IMR-90 (cell line): ENCODE data around the gene PFDN6. TPM values are rescaled to one million over a fixed set of nuclear protein-coding genes. Genes with fewer than 3 reads are reported as not detected.

Experiments used
- ATAC-seq: fragments of 200-7000 bp; cut with Tn5 transposase; 2 replicates; pipeline ENCODE4 v1.9.1; 2020; ENCODE audit warnings: low read depth, mild to moderate bottlenecking, moderate library complexity
- BruUV-seq: library from RNA; stranded (reverse); fragments of 400-500 nt; replicated peaks from 2 replicates; lab custom pipeline; 2021; lab: Mats Ljungman, UMichigan
- CTCF ChIA-PET: fragments of 300-600 bp; formaldehyde crosslinking; extraction: SDS; loops from one replicate; lab custom pipeline; 2021; ENCODE audit warnings: antibody characterized with exemption; lab: Yijun Ruan, JAX
- POLR2A ChIA-PET: fragments of 300-600 bp; sonication (Branson Sonifier 250); formaldehyde crosslinking; loops from one replicate; lab custom pipeline; 2022; ENCODE audit warnings: antibody characterized with exemption; ENCODE audit not compliant: unreplicated experiment; lab: Charles Lee
- DNase-seq: peaks from one replicate; pipeline ENCODE4 v3.0.0; 2013
- H2AFZ ChIP-seq: replicated peaks from 2 replicates; pipeline ENCODE3; 2013; ENCODE audit warnings: low read length, mild to moderate bottlenecking; ENCODE audit not compliant: poor library complexity
- H2AK5ac ChIP-seq: 2 replicates; pipeline ENCODE4 v1.6.1; 2013; ENCODE audit warnings: low read depth, low read length, inconsistent platforms
- H2AK9ac ChIP-seq: replicated peaks from 2 replicates; pipeline ENCODE3; 2013; ENCODE audit warnings: mild to moderate bottlenecking, low read depth, low read length, moderate library complexity; ENCODE audit not compliant: poor library complexity
- H2BK120ac ChIP-seq: 2 replicates; pipeline ENCODE4 v1.6.1; 2013; ENCODE audit warnings: low read depth, low read length, inconsistent platforms
- H2BK15ac ChIP-seq: 3 replicates; pipeline ENCODE4 v1.6.1; 2013; ENCODE audit warnings: low read depth, low read length, inconsistent platforms
- H2BK20ac ChIP-seq: 2 replicates; pipeline ENCODE4 v1.6.1; 2013; ENCODE audit warnings: low read depth, mild to moderate bottlenecking, inconsistent platforms, low read length, moderate library complexity
- H2BK5ac ChIP-seq: 2 replicates; pipeline ENCODE4 v1.6.1; 2013; ENCODE audit warnings: mild to moderate bottlenecking, low read depth, low read length, inconsistent platforms; ENCODE audit not compliant: poor library complexity, severe bottlenecking
- H3K14ac ChIP-seq: replicated peaks from 2 replicates; pipeline ENCODE4 v1.6.1; 2013; ENCODE audit warnings: low read depth, low read length, inconsistent platforms
- H3K18ac ChIP-seq: 2 replicates; pipeline ENCODE4 v1.6.1; 2013; ENCODE audit warnings: low read depth, low read length, control low read depth
- H3K23ac ChIP-seq: 2 replicates; pipeline ENCODE4 v1.6.1; 2013; ENCODE audit warnings: low read depth, low read length, inconsistent platforms
- H3K27ac ChIP-seq: 2 replicates; pipeline ENCODE4 v1.5.1; 2013; ENCODE audit warnings: mild to moderate bottlenecking, control low read depth, low read length; ENCODE audit not compliant: insufficient read depth
- H3K27me3 ChIP-seq: 2 replicates; pipeline ENCODE4 v1.6.1; 2013; ENCODE audit warnings: low read length; ENCODE audit not compliant: control insufficient read depth, insufficient read depth
- H3K36me3 ChIP-seq: 2 replicates; pipeline ENCODE4 v1.6.1; 2013; ENCODE audit warnings: low read length, mixed read lengths; ENCODE audit not compliant: control insufficient read depth, insufficient read depth
- H3K4ac ChIP-seq: 2 replicates; pipeline ENCODE4 v1.6.1; 2013; ENCODE audit warnings: low read depth, low read length, inconsistent platforms
- H3K4me1 ChIP-seq: 2 replicates; pipeline ENCODE4 v1.6.1; 2013; ENCODE audit warnings: low read length, mixed read lengths; ENCODE audit not compliant: control insufficient read depth, insufficient read depth
- H3K4me2 ChIP-seq: 2 replicates; pipeline ENCODE4 v1.6.1; 2013; ENCODE audit warnings: low read depth, mild to moderate bottlenecking, control low read depth, low read length, moderate library complexity
- H3K4me3 ChIP-seq: 2 replicates; pipeline ENCODE4 v1.5.1; 2013; ENCODE audit warnings: low read depth, mild to moderate bottlenecking, control low read depth, low read length, moderate library complexity; ENCODE audit not compliant: insufficient read depth
- H3K56ac ChIP-seq: 2 replicates; pipeline ENCODE4 v1.6.1; 2013; ENCODE audit warnings: low read length, inconsistent platforms; ENCODE audit not compliant: insufficient read depth; ENCODE audit errors: extremely low read depth
- H3K79me1 ChIP-seq, 2 experiments: 2 replicates each; pipeline ENCODE4 v1.6.1; 2013; ENCODE audit warnings: low read length in 2 of 2, inconsistent platforms in 1 of 2, low read depth in 1 of 2
- H3K9ac ChIP-seq: 2 replicates; pipeline ENCODE4 v1.6.1; 2013; ENCODE audit warnings: low read depth, low read length, control low read depth
- H3K9me1 ChIP-seq: 2 replicates; pipeline ENCODE4 v1.6.1; 2013; ENCODE audit warnings: low read length, inconsistent platforms; ENCODE audit not compliant: insufficient read depth
- H3K9me3 ChIP-seq: 2 replicates; pipeline ENCODE4 v1.6.1; 2013; ENCODE audit warnings: low read length; ENCODE audit not compliant: control insufficient read depth, insufficient read depth
- H4K20me1 ChIP-seq: 2 replicates; pipeline ENCODE4 v1.6.1; 2013; ENCODE audit warnings: low read length, inconsistent platforms; ENCODE audit not compliant: insufficient read depth
- H4K5ac ChIP-seq: 2 replicates; pipeline ENCODE4 v1.6.1; 2013; ENCODE audit warnings: mild to moderate bottlenecking, low read depth, low read length, control low read depth
- H4K8ac ChIP-seq, 2 experiments: 2 replicates each; pipeline ENCODE4 v1.6.1; 2013; ENCODE audit warnings: low read depth in 2 of 2, low read length in 2 of 2, control low read depth in 1 of 2, inconsistent platforms in 1 of 2
- H4K91ac ChIP-seq: 2 replicates; pipeline ENCODE4 v1.6.1; 2013; ENCODE audit warnings: low read depth, low read length, inconsistent platforms; ENCODE audit not compliant: insufficient read depth
- BHLHE40 ChIP-seq: fragments of 150-350 bp; IDR thresholded peaks from 2 replicates; pipeline ENCODE4 v1.6.1; 2016; ENCODE audit warnings: mild to moderate bottlenecking, low read depth, low read length
- CEBPB ChIP-seq: IDR thresholded peaks from 2 replicates; pipeline ENCODE4 v1.6.1; 2012; ENCODE audit warnings: low read depth, low read length, improper control_type of control experiment
- CHD1 ChIP-seq: IDR thresholded peaks from 2 replicates; pipeline ENCODE4 v1.6.1; 2012; ENCODE audit warnings: low read depth, low read length, improper control_type of control experiment
- CTCF ChIP-seq: conservative IDR thresholded peaks from 2 replicates; pipeline ENCODE4 v1.5.1; 2012; ENCODE audit warnings: mild to moderate bottlenecking, low read depth, low read length, improper control_type of control experiment
- ELK1 ChIP-seq: fragments of 150-350 bp; IDR thresholded peaks from 2 replicates; pipeline ENCODE4 v1.6.1; 2016; ENCODE audit warnings: low read depth, mild to moderate bottlenecking, low read length, moderate library complexity, borderline replicate concordance
- FOS ChIP-seq: fragments of 150-350 bp; IDR thresholded peaks from 2 replicates; pipeline ENCODE4 v1.6.1; 2016; ENCODE audit warnings: low read depth, low read length
- MAFK ChIP-seq: IDR thresholded peaks from 2 replicates; pipeline ENCODE4 v1.6.1; 2012; ENCODE audit warnings: low read depth, low read length, improper control_type of control experiment
- MAZ ChIP-seq: IDR thresholded peaks from 2 replicates; pipeline ENCODE4 v1.6.1; 2012; ENCODE audit warnings: low read depth, mild to moderate bottlenecking, low read length, improper control_type of control experiment, moderate library complexity, borderline replicate concordance
- MXI1 ChIP-seq: IDR thresholded peaks from 2 replicates; pipeline ENCODE4 v1.6.1; 2012; ENCODE audit warnings: low read depth, mild to moderate bottlenecking, low read length, moderate library complexity, borderline replicate concordance
- NFE2L2 ChIP-seq: fragments of 150-350 bp; IDR thresholded peaks from 2 replicates; pipeline ENCODE4 v1.6.1; 2016; ENCODE audit warnings: low read depth, mild to moderate bottlenecking, low read length
- POLR2A ChIP-seq: IDR thresholded peaks from 2 replicates; pipeline ENCODE4 v1.6.1; 2012; ENCODE audit warnings: mild to moderate bottlenecking, low read depth, low read length
- RAD21 ChIP-seq: IDR thresholded peaks from 2 replicates; pipeline ENCODE4 v1.6.1; 2012; ENCODE audit warnings: low read length, improper control_type of control experiment
- RCOR1 ChIP-seq: IDR thresholded peaks from 2 replicates; pipeline ENCODE4 v1.6.1; 2012; ENCODE audit warnings: mild to moderate bottlenecking, low read length, improper control_type of control experiment; ENCODE audit not compliant: insufficient replicate concordance
- RFX5 ChIP-seq: IDR thresholded peaks from 2 replicates; pipeline ENCODE4 v1.8.0; 2012; ENCODE audit warnings: low read depth, mild to moderate bottlenecking, low read length, moderate library complexity
- SMC3 ChIP-seq: fragments of 150-350 bp; IDR thresholded peaks from 2 replicates; pipeline ENCODE4 v1.6.1; 2016; ENCODE audit warnings: low read depth, mild to moderate bottlenecking, antibody characterized with exemption, low read length, moderate library complexity
- USF2 ChIP-seq: fragments of 150-350 bp; IDR thresholded peaks from 2 replicates; pipeline ENCODE4 v1.6.1; 2017; ENCODE audit warnings: mild to moderate bottlenecking, antibody characterized with exemption, low read length, low read depth
- WGBS, 2 experiments: methylation state at CpG; one replicate each; pipeline versions ENCODE4 v1.1.5 to v1.1.7; 2013; ENCODE audit warnings: missing lambda C conversion rate in 2 of 2; ENCODE audit not compliant: insufficient read length in 1 of 2; ENCODE audit errors: extremely low coverage in 2 of 2; 5-methylcytosine and 5-hydroxymethylcytosine counted together
- dilution Hi-C: fragments of 300-500 bp; cut with HindIII; formaldehyde crosslinking; loops from one replicate; pipeline ENCODE4 v1.14.3; 2018; ENCODE audit warnings: low sequenced_read_pairs; ENCODE audit not compliant: unreplicated experiment
- in situ Hi-C: fragments of 300-500 bp; cut with MboI; formaldehyde crosslinking; loops from 3 replicates; pipeline ENCODE4 v1.14.3; 2019; ENCODE audit warnings: low sequenced_read_pairs, inconsistent platforms, mixed read lengths
- intact Hi-C: fragments of 100-400 bp; cut with micrococcal nuclease; formaldehyde crosslinking; loops from 2 replicates; pipeline ENCODE4 v1.10.0; 2022
- polyA plus RNA-seq, 3 experiments: library from polyadenylated mRNA; depleted of rRNA; stranded (reverse); fragments of >200 nt; gene quantifications; 2 replicates each; pipeline ENCODE4 v1.2.3, GENCODE V29; 2012; ENCODE audit warnings: low replicate concordance in 1 of 3
- total RNA-seq: library from RNA; depleted of rRNA; stranded (reverse); fragments of >200 nt; gene quantifications from 2 replicates; pipeline ENCODE4 v1.2.3, GENCODE V29; 2012

Gene PFDN6
- total and polyA plus RNA-seq, 2 of the 4 experiments (the other 2 are of a cell fraction), result 24.4 to 92.1 TPM

- Histone ChIP-seq H3K4me1 (no peaks in the 10 kb centered on the region), H3K79me1 (peaks cover 14 to 58% of the 10 kb centered on the region in 2 experiments), H4K91ac (no peak overlapping the region), H3K9me1 (no peaks in the 10 kb centered on the region), H3K27me3 (no peaks in the 10 kb centered on the region), H3K4me2 (no peak overlapping the region), H2AK9ac (no peak overlapping the region), H2BK120ac (no peak overlapping the region), H3K27ac (no peak overlapping the region), H3K56ac (no peak overlapping the region), H3K14ac (no peak overlapping the region), H3K9me3 (no peaks in the 10 kb centered on the region), H2BK15ac (no peak overlapping the region), H4K20me1 (peaks cover 13% of the 10 kb centered on the region; the same call in 1 of the 2 replicates), H4K8ac (no peak overlapping the region), H3K4me3 (no peak overlapping the region), H2AFZ (no peak overlapping the region), H2AK5ac (no peak overlapping the region), H3K36me3 (peaks cover 19% of the 10 kb centered on the region), H3K18ac (no peak overlapping the region), H3K23ac (no peak overlapping the region), H3K4ac (no peak overlapping the region), H4K5ac (no peak overlapping the region), H2BK5ac (no peak overlapping the region), H2BK20ac (no peak overlapping the region), H3K9ac (no peak overlapping the region)
- intact Hi-C loops, result no loop called here
- no peak for ATAC-seq
- DNase-seq, result no peak
- BruUV-seq, result no TSS peak
- in situ Hi-C loops, result no loop called here
- ChIA-PET POLR2A (no interaction called here), CTCF (no interaction called here)
- dilution Hi-C loops, result no loop called here
- TF ChIP-seq BHLHE40 (no peak), RAD21 (no peak), FOS (no peak), RFX5 (no peak), CTCF (no peak), ELK1 (no peak), CEBPB (no peak), MAFK (no peak), NFE2L2 (no peak), MAZ (no peak), SMC3 (no peak), RCOR1 (no peak), MXI1 (no peak), CHD1 (no peak), USF2 (no peak), POLR2A (no peak)
- 57% methylated on average over 1 of the region's 4 CpGs; no CpG with 5 or more reads in 1 of the 2 experiments for WGBS, 2 experiments
Measured at GRCh38 chr6:33306356-33306755, 17.0 kb downstream of the PFDN6 start.
